Activated naive CD4-positive, alpha-beta T cell treated with Interleukin-2 at 50 U/mL for 16 hours (primary cell): Measurements from ENCODE around the gene CST1.
"Not testable (repeated sequence)": the region's sequence is repeated elsewhere in the genome, so short reads cannot be mapped to it uniquely, and the experiment has no call there.

Experiments used
- DNase-seq: peaks from one replicate; pipeline ENCODE4 v3.0.0-alpha.2; 2020

Gene CST1, protein sequence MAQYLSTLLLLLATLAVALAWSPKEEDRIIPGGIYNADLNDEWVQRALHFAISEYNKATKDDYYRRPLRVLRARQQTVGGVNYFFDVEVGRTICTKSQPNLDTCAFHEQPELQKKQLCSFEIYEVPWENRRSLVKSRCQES

DNA sequence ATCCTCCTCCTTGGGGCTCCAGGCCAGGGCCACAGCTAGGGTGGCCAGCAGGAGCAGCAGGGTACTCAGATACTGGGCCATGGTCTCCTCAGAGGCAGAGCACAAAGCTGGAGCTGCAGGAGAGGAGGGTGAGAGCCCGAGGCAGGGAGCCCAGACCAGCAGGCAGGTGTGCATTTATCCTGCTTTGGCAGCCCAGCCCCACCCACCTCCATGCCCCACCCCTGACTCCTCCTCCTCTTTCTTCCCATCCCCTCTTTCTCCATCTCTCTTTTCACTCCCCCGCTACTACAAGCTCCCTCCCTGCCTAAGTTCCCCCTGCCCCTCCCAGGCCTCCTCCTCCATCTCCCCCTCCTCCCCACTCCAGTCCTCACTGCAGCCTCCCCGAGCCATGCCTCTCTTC is at the start of gene CST1:
TSS of gene CST1 (minus strand) at position 150 of the 400 bp plus-strand sequence. CDS start at position 81, 69 bp downstream.
- DNase-seq, result not testable (repeated sequence)

DNA sequence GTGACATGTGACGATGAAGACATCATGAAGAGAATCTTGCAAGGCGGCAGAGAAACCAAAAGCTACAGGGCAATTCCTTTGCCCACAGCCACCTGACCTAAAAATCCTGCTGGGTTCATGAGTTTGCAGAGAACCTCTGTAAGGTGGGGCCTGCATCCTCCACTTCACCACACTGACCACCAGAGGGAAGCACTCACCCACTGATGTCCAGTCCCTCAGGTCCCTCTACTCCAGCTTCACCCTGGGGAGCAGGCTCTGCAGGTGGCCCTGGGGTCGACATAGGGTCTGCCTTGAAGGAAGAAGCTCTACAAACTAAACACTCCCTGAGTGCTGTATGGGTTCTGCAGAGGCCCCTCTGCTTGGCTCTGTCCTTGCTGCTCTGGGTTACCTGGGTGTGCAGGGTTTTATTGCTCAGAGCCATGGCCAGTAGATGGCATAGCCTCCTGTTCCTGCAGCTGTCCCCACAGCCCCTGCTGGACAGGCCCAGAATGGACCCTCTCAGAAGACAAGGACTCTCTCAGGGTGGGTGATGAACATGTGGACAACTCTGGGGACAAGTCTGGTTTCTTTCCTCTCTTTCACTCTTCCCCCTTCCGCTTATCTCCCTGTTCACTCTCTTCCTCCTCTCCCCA is 48.6 kb upstream of the CST1 start:
- DNase-seq, result not testable (repeated sequence)

DNA sequence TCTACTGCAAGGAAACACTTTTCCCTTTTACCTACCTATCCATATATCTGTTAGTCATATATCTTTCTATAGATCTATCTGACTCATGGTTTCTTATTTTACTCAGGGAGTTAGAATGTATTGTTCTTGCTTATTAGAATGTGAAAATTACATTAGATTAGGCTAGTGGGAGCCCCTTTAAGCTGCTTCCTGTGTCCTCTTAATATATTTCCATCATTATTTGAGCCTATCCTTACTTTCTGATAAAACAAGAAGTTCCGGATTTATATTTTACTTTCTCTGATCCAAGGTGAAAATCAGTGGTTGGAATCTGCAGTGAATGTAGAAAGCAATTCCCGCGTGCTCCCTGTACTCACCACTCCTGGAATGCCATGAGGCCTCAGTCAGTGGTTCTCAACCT is 44.8 kb upstream of the CST1 start:
- no peak for DNase-seq

DNA sequence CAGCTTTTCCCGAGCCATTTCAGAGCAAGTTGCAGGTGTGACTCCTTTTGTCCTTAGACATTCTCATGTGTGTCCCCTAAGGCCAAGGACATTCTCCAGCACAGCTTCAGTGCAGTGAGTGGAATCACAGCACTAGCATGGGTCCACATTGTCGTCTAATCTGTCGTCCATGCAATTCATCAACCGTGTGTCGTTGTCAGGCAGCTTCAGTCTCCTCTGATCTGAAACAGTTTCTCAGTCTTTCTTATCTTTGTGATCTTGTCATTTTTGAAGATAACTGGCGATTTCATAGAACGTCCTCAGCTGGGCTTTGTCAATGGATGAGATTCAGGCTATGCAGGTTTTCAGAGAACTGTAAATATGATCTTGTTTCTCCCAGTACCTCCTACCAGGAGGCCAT is 44.1 kb upstream of the CST1 start:
- DNase-seq, result no peak

DNA sequence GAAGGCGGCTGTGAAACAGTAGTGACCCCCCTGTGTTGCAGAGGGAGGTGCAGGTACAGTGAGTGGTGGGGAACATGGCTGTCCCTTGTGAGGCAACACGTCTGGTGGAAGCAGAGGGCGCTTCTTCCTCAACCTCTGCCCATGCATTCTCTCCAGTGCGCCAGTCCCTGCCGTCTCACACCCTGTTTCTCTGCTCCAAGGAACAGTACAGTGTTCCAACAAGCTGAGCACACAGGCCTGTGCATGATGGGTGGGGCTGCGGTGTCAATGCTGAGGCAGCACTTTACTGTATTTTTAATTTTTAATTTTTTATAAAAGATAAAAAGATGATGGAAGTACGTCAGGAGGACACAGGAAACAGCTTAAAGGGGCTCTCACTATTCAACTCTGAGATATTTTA is 43.3 kb upstream of the CST1 start:
- DNase-seq, result no peak

DNA sequence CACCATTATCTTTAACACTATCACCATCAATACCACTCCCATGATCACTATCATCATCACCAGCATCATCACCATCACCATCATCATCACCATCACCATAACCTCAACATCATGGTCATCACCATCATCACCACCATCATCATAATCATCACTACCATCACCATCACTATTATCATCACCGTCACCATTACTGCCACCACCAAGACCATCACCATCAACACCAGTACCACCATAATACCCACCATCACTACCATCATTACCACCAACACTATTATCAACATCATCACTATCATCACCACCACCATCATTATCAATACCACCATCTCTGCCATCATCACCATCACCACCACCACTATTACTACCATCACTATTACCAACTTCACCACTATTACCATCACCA is 32.7 kb upstream of the CST1 start:
- no peak for DNase-seq

DNA sequence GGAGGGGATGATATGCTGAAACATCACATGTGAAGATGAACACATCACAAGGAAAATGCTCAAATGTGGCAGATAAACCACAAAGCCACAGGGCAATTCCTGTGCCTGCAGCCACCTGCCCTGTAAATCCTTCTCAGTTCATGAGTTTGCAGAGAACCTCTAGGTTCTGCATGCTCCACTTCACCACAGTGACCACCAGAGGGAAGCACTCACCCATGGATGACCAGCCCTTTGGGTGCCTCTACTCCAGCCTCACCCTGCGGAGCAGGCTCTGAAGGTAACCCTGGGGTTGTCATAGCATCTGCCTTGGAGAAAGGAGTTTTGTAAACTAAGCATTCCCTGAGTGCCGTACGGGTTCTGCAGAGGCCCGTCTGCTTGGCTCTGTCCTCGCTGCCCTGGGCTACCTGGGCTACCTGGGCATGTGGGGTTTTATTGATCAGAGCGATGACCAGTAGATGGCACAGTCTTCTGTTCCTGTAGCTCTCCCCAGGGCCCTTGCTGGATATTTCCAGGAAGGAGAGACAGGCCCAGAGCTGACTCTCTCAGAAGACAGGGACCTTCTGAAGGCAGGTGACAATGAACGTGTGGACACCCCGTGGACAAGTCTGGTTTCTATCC is 31.7 kb upstream of the CST1 start:
- no peak for DNase-seq

DNA sequence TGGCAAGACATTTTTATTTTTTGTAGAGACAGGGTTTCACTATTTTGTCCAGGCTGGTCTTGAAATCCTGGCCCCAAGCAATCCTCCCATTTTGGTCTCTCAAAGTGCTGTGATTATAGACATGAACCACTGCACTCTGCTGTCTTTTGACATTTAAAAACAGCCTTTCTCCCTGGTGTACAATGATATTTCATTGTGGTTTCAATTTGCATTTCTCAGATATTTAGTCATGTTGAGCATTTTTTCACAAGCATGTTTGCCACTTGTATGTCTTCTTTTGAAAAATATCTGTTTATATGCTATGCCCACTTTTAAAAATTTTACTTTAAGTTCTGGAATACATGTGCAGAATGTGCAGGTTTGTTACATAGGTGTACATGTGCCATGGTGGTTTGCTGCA is 27.9 kb upstream of the CST1 start:
- not testable (repeated sequence) for DNase-seq

DNA sequence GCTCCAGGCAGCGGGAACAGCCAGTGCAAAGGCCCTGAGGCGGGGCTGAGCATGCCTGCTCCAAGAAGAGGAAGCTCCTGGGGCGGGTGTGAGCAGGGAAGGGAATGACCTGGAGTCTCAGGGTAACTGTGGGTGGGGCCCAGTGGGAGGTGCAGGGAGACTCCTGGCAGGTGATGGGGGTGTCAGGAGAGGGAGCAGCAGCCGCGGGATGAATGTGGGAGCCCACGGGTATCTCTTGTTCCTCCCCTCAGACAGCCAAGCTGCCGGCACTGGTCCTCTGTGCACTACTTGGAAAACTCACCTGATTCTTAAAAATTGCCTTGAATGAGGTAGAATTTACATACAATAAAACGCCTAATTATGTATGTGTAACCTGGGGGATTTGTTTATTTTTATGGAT is 26.6 kb upstream of the CST1 start:
- DNase-seq, result not testable (repeated sequence)

DNA sequence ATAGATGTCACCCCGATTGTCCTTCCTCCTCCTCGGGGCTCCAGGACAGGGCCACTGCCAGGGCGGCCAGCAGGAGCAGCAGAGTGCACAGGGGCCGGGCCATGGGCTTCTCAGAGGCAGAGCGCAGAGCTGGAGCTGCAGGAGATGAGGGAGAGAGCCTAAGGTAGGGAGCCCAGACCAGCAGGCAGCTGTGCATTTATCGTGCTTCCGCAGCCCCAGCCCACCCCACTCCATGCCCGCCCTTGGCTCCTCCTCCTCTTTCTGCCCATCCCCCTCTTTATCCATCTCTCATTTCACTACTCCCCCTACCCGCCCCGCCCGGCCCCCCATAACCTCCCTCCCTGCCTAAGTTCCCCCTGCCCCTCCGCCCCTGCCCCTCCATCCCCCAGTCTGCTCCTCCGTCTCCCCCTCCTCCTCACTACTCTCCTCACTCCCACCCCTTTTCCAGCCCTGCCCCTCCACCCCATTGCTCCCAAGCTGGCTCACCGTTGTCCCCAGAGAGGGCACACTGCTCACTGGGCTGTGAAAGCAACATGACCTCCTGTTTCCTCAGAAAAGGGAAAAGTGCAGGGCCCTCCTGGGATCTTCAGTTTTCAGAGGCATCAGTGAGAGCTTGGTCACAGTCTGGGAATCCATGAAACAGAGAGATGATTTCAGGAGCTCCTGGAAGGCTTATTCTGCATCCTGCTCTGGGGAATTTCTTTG is 25.5 kb upstream of the CST1 start:
- no peak for DNase-seq

DNA sequence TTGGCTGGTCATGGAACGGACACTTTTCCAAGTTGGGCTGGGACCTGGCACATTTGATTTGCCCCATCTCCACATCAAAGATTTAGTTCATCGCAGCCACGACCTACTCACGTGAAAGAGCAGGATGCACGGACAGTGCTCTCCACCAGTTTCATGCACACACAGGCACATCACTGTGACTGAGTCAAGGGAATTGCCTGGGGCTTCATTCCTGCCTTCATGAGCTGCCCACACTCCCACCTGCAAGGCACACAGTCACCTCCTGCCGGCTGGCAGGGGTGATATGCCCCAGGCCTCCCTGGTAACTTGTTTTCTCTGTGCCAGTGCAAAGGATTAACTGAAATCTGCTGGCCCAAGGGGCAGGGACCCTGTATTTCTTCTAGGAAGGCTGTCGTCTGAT is 23.3 kb upstream of the CST1 start:
- no peak for DNase-seq

DNA sequence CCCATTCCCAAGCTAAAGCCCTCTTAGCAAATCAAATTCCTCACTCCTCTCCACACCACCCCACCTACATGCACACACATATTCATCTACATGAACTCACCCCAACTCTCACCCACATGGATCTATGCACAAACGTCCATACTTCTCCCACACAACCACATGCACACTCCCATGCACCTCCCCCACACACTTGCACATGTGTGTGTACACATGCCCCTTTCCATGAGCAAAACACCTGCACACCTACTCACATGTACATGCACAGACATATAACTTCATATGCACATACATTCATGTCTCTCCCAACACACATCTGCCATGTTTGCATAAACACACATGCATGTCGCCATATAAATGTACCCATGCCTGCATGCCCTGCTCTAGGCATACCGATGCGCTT is 22.8 kb upstream of the CST1 start:
- DNase-seq, result no peak

DNA sequence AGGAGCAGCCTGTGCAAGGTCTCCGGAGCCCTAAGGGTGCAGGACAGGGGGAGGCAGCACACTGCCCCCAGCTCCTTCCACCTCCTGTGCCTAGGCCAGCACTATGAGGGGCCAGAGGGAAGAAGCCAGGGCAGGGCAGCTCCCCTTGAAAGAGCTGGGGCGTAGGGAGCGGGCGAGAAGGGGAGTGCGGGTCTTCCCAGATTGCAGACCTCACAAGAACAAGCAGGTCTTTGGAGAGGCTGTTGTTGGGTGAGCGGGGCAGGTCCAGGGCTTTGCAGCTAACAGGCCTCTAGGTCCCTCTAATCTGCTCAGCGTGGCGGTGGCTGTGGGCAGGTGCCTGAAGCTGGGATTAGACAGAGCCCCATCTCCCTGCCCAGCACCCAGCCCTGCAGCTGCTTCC is 22.4 kb upstream of the CST1 start:
- DNase-seq, result no peak

DNA sequence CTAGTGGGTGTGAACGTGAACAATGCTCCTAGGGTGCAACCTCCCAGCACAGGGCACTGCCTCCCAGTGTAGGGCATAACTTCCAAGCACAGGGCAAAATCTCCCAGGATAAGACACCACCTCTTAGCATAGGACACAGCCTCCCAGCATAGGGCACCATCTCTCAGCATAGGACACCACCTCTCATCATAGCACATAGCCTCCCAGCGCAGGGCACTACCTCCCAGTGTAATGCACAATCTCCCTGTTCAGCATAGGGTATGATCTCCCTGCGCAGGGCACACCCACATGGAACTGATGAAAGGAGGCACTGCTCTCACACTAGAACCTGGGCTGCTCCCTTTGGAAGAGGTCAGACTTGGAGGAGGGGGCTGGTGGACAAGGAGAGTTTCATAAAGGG is 21.3 kb upstream of the CST1 start:
- no peak for DNase-seq

DNA sequence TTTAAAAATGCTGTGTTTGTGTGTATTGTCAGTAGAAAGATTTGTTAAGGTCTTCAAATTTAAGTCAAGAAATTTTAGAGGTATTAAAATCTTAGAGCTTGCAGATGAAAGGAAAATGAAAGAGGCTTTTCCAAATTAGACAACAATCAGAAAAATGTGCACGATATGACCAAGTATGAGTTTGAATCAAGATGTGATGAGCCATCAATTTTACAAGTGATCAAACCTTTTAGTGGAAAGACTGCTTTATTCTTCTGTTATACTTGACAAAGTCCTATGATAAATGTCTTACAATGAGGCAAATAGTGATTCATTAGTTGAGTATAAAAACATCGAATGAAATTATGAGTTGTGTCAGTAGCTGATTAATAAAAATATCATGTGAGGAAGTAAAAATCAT is 19.6 kb upstream of the CST1 start:
- no peak for DNase-seq

DNA sequence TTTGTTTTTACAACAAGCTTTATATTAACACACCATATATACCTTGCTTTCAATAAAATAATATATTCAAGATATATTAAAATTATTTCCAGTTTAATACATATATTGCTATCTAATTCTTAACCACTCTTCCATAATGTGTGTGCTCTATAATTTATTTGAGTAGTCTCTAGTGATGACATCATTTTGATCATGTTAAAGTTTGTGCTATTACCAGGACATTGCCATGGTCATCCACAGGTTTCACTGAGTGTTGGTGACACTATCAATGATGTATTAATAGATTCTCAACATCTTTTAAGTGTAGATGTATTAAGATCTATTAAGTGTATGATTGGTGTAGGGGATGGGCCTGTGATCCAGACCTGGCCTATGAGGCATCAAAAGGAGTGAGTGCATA is 17.8 kb upstream of the CST1 start:
- DNase-seq, result not testable (repeated sequence)

DNA sequence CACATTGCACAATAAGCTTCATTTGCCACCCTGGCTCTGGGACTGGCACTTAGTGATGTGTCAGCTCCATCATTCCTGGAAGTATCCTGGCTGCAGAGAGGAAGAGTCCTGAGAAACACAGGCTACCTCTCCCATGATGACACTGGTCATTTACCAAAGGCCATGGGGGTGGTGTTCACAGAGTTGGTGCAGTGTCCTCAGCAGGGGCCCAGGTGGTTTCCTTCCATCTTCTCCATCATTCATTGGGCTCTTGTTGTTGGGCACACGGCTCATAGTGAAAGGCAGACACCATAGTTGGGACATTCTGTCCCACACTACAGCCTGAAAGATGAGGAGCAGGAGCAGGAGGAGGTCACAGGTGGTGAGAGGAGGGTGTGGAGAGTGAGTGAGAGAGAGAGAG is 15.8 kb upstream of the CST1 start:
- no peak for DNase-seq

DNA sequence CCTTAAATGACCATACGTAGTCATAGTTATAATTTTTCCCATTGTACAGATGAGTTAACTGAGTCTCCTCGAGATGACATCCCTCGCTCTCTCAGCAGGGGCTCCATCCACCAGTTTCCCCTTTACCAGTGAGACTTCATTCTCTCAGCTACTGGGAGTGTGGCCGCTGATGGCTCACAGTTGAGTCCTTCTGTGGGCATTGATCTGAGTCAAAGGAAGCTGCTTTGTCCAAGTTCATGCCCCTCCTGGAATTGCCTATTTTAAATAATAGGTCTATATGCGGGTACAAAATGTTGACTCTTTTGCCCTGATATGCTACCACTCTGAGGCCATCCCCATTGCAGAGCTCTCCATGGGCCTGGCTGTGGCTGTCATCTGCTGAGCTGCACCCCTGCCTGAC is 14.8 kb upstream of the CST1 start:
- DNase-seq, result no peak

DNA sequence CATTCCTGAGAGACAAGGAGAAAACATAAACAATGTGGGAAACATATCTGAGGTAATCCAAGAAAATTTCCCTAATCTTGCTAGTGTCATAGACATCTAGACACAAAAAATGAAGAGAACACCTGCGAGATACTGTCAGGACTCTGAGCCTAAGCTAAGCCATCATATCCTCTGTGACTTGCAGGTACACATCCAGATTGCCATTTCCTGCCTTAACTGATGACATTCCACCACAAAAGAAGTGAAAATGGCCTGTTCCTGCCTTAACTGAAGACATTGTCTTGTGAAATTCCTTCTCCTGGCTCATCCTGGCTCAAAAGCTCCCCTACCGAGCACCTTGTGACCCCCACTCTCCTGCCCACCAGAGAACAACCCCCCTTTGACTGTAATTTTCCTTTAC is 13.9 kb upstream of the CST1 start:
- not testable (repeated sequence) for DNase-seq

DNA sequence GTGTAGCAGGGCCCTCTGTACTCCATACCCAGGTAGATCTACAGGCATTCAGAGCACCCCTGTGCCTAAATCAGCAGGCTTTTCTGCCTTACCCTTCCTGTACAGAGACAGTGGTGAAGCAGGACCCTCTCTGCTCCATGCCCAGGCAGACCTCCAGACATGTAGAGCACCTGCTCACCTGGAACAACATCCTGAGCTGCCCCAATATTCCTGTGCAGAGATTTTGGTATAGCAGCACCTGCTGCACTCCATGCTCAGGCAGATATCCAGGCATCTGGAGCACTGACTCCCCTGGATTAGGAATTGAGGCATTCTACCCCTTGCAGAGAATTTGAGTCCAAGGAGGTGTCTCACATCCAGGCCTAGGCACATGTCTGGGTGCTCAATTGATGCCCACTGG is 12.6 kb upstream of the CST1 start:
- no peak for DNase-seq

DNA sequence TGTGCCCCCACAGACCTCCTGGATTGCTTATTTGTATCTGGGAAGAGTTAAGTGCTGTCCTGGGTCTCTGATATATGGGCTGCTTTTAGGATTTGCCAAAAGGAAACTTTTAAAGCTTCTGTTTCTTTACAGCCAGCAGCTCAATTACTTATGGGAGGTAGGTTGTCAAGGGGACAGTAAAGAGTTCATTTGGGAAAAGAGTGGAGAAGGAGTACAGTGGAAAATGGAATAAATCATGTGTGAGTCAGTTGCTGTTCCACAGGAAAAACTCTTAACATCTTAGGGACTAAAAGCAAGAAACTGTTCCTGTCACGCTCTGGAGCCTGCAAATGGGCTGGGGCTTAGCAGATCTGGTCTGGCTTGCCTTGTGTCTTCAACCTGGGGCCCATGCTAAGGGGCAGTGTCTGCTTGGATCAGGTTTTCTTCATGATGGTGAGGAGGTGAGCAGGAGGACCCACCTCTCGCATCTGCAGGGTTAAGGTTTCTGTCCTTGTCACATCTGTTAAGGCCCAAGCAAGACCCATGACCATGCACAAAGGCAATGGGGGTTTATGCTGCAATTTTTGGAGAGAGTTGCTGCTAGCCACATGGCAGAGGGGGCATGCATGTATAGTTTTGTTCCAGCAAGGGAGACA is 8.7 kb upstream of the CST1 start:
- DNase-seq, result no peak

DNA sequence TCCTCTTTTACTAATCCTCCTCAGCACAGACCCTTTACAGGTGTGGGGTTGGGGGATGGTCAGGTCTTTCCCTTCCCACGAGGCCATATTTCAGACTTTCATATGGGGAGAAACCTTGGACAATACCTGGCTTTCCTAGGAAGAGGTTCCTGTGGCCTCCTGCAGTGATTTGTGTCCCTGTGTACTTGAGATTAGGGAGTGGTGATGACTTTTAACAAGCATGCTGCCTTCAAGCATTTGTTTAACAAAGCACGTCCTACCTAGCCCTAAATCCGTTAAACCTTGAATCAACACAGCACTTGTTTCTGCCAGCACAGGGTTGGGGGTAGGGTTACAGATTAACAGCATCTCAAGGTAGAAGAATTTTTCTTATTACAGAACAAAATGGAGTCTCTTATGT is 6.1 kb upstream of the CST1 start:
- not testable (repeated sequence) for DNase-seq

DNA sequence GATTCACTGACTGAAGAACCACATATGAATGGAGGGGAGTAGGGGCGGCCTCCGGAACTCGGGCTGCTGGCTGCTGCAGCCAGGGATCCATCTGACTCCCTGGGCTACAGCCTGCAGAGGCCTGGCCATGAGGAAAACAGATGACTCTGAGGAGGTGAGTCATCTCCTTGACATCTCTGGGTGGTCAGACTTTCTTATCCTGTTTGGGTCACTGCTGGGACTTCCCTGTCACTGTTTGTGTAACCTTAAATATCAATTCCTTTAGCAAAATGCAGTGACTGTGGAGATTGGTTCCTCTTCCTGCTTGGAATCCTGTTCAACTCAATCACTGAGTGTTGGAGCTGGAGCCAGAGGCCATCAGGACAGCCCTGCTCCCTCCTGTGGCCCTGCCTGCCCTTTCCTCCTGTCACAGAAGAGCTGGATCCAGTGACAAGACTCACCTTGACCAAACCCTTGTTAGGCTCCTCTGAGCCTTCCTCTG is 4.4 kb upstream of the CST1 start:
- DNase-seq, result not testable (repeated sequence)

DNA sequence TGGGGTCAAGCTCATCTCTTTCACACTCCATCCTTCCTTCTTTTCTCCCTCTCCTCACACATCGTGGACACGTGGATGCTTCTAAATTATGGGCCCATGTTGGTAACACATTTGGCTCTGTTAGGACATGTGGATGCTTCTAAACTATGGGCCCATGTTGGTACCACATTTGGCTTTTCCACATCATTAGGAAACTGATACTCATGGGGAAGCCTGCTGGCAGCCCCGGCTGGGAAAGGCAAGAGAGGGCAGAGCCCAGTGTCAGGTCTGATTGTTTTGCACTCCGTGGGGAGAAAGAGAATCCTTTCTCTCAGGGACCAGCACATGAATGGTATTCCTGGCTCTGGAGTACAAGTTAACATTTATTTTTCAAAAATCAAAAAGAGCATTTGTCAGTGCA is 4.0 kb upstream of the CST1 start:
- no peak for DNase-seq
